Measurements from ENCODE around the gene RDH12.

Gene RDH12

DNA sequence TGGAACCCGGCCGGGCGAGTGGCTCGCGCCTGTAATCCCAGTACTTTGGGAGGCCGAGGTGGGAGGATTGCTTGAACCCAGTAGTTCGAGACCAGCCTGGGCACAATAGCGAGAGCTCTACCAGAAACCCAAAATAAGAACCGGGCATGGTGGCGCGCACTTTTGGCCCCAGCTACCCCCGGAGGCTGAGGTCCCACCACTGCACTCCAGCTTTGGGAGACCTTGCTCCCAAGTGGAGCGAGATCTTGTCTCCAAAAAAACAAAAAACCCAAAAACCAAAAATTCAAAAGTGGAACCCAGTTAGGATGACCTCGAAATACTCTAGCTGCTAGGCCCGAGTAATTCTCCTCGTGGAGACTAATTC, 26.5 kb upstream of the RDH12 start:
- no peak for TF ChIP-seq EP300 (IDR thresholded peaks at IDR 0.05; ENCODE audit: borderline replicate concordance)
- TF ChIP-seq RAD21 (IDR thresholded peaks at IDR 0.05; ENCODE audit: low read depth) = no peak
- TF ChIP-seq ZBTB7A (IDR thresholded peaks at IDR 0.05; ENCODE audit: low read depth) = no peak
- TF ChIP-seq EGR1 (IDR thresholded peaks at IDR 0.05) = no peak
- TF ChIP-seq, protein P1, sequence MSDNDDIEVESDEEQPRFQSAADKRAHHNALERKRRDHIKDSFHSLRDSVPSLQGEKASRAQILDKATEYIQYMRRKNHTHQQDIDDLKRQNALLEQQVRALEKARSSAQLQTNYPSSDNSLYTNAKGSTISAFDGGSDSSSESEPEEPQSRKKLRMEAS (IDR thresholded peaks at IDR 0.05) = no peak
- TF ChIP-seq TAF1 (IDR thresholded peaks at IDR 0.05; ENCODE audit: low read depth) = no peak
- no peak for TF ChIP-seq NFIC (IDR thresholded peaks at IDR 0.05)
- TF ChIP-seq FOXM1 (IDR thresholded peaks at IDR 0.05; ENCODE audit: borderline replicate concordance, low read depth) = no peak
- TF ChIP-seq, protein P2, sequence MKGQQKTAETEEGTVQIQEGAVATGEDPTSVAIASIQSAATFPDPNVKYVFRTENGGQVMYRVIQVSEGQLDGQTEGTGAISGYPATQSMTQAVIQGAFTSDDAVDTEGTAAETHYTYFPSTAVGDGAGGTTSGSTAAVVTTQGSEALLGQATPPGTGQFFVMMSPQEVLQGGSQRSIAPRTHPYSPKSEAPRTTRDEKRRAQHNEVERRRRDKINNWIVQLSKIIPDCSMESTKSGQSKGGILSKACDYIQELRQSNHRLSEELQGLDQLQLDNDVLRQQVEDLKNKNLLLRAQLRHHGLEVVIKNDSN (IDR thresholded peaks at IDR 0.05) = no peak
- TF ChIP-seq, protein P3, sequence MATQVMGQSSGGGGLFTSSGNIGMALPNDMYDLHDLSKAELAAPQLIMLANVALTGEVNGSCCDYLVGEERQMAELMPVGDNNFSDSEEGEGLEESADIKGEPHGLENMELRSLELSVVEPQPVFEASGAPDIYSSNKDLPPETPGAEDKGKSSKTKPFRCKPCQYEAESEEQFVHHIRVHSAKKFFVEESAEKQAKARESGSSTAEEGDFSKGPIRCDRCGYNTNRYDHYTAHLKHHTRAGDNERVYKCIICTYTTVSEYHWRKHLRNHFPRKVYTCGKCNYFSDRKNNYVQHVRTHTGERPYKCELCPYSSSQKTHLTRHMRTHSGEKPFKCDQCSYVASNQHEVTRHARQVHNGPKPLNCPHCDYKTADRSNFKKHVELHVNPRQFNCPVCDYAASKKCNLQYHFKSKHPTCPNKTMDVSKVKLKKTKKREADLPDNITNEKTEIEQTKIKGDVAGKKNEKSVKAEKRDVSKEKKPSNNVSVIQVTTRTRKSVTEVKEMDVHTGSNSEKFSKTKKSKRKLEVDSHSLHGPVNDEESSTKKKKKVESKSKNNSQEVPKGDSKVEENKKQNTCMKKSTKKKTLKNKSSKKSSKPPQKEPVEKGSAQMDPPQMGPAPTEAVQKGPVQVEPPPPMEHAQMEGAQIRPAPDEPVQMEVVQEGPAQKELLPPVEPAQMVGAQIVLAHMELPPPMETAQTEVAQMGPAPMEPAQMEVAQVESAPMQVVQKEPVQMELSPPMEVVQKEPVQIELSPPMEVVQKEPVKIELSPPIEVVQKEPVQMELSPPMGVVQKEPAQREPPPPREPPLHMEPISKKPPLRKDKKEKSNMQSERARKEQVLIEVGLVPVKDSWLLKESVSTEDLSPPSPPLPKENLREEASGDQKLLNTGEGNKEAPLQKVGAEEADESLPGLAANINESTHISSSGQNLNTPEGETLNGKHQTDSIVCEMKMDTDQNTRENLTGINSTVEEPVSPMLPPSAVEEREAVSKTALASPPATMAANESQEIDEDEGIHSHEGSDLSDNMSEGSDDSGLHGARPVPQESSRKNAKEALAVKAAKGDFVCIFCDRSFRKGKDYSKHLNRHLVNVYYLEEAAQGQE (IDR thresholded peaks at IDR 0.05; ENCODE audit: low read depth) = no peak
- TF ChIP-seq TEAD4 (IDR thresholded peaks at IDR 0.05) = no peak
- TF ChIP-seq CEBPB (IDR thresholded peaks at IDR 0.05) = no peak
- no peak for TF ChIP-seq YY1 (IDR thresholded peaks at IDR 0.05; ENCODE audit: low read depth)
- TF ChIP-seq CREB1 (IDR thresholded peaks at IDR 0.05; ENCODE audit: low read depth) = no peak
- TF ChIP-seq TCF12 (IDR thresholded peaks at IDR 0.05; ENCODE audit: low read depth) = no peak

DNA sequence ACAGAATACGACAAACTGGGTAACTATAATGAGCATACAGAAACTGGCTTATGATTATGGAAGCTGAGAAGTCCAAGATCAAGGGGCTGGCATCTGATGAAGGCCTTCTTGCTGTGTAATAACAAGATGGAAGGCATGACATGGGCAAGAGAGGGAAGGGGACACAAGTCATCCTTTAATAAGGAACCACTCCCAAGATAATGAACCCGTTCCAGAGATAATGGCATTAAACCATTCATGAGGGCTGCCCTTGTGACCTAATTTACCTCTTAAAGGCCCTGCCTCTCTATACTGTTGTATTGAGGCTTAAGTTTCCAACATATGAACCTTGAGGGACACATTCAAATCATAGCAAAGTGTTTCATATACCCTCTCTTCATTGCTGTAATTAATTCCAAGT, 22.7 kb upstream of the RDH12 start:
- TF ChIP-seq NFIC (IDR thresholded peaks at IDR 0.05) = no peak
- TF ChIP-seq, protein P3 (IDR thresholded peaks at IDR 0.05; ENCODE audit: low read depth) = no peak
- TF ChIP-seq TAF1 (IDR thresholded peaks at IDR 0.05; ENCODE audit: low read depth) = no peak
- no peak for TF ChIP-seq EGR1 (IDR thresholded peaks at IDR 0.05)
- TF ChIP-seq YY1 (IDR thresholded peaks at IDR 0.05; ENCODE audit: low read depth) = no peak
- no peak for TF ChIP-seq TCF12 (IDR thresholded peaks at IDR 0.05; ENCODE audit: low read depth)
- no peak for TF ChIP-seq FOXM1 (IDR thresholded peaks at IDR 0.05; ENCODE audit: borderline replicate concordance, low read depth)
- no peak for TF ChIP-seq TEAD4 (IDR thresholded peaks at IDR 0.05)
- no peak for TF ChIP-seq ZBTB7A (IDR thresholded peaks at IDR 0.05; ENCODE audit: low read depth)
- no peak for TF ChIP-seq RAD21 (IDR thresholded peaks at IDR 0.05; ENCODE audit: low read depth)
- TF ChIP-seq, protein P2 (IDR thresholded peaks at IDR 0.05) = no peak
- no peak for TF ChIP-seq EP300 (IDR thresholded peaks at IDR 0.05; ENCODE audit: borderline replicate concordance)
- TF ChIP-seq CEBPB (IDR thresholded peaks at IDR 0.05) = no peak
- TF ChIP-seq, protein P1 (IDR thresholded peaks at IDR 0.05) = no peak
- TF ChIP-seq CREB1 (IDR thresholded peaks at IDR 0.05; ENCODE audit: low read depth) = no peak

DNA sequence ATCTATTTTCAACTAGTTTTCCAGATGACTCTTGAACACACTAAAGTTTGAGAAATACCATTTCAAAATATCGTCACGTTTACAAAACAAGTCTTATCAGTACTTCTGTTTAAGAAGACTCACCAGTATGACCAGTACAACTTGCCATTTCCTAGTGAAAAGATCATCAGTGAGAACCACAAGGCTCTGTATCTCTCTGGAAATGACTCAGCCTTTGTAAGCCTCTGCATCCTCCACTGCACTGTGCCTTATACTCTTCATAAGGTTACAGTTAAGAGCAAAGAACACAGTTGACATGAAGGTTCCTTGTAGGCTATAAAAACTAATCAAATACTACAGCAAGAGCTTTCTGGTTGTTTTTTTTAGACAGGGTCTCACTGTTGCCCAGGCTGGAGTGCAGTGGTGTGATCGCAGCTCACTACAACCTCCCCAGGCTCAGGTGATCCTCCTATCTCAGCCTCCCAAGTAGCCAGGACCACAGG, 21.5 kb upstream of the RDH12 start:
- TF ChIP-seq FOXM1 (IDR thresholded peaks at IDR 0.05; ENCODE audit: borderline replicate concordance, low read depth) (no peak), RAD21 (IDR thresholded peaks at IDR 0.05; ENCODE audit: low read depth) (no peak), ZBTB7A (IDR thresholded peaks at IDR 0.05; ENCODE audit: low read depth) (no peak), NFIC (IDR thresholded peaks at IDR 0.05) (no peak), EP300 (IDR thresholded peaks at IDR 0.05; ENCODE audit: borderline replicate concordance) (no peak), CEBPB (IDR thresholded peaks at IDR 0.05) (no peak), TEAD4 (IDR thresholded peaks at IDR 0.05) (no peak), YY1 (IDR thresholded peaks at IDR 0.05; ENCODE audit: low read depth) (no peak), TAF1 (IDR thresholded peaks at IDR 0.05; ENCODE audit: low read depth) (no peak), TCF12 (IDR thresholded peaks at IDR 0.05; ENCODE audit: low read depth) (no peak), EGR1 (IDR thresholded peaks at IDR 0.05) (no peak), CREB1 (IDR thresholded peaks at IDR 0.05; ENCODE audit: low read depth) (no peak)
- TF ChIP-seq, protein P3 (IDR thresholded peaks at IDR 0.05; ENCODE audit: low read depth) = no peak
- TF ChIP-seq, protein P2 (IDR thresholded peaks at IDR 0.05) = no peak
- TF ChIP-seq, protein P1 (IDR thresholded peaks at IDR 0.05) = no peak

Data from Ishikawa (cell line).